Activated CD8-positive, alpha-beta memory T cell treated with anti-CD3 and anti-CD28 coated beads, Interleukin-2, amount 50 U/mL, for 1 hour (primary cell): ENCODE results near the gene ZNF558.
"Not testable (repeated sequence)": the region's sequence is repeated elsewhere in the genome, so short reads cannot be mapped to it uniquely, and the experiment has no call there.

ENCODE experiments used
- DNase-seq: peaks from one replicate; pipeline ENCODE4 v3.0.0-alpha.2; 2020; ENCODE audit errors: extremely low read depth

ZNF558 gene

DNA sequence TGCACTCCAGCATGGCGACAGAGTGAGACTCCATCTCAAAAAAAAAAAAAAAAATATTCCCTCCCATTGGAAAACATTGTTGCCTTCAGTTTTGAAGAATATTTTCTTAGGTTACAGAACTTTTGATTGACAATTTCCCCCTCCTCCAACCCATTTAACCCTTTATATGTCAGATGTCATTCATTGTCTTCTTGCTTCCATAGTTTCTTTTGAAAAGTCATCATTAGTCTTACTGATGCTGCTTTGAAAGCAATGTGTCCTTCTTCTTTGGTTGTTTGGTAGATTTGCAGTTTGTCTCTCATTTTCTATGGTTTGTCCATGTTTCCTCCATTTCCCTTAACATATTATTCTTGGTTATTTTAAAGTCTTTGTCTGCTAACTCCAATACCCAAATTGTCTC is 25.4 kb downstream of the ZNF558 start:
- no peak for DNase-seq

DNA sequence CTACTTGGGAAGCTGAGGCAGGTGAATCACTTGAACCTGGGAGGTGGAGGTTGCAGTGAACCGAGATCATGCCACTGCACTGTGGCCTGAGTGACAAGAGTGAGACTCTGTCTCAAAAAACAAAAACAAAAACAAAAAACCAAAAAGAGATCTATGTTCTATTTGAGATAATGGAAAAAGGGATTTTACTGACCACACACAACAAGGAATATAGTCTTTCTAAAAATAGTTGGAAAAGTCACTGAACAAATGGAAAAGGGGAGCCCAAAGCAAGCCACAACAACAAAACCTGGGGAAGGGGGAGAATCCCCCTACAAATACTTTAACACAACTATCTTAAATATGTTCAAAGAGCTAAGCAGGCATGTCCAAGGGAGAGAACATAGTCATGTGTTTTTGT is 37.3 kb downstream of the ZNF558 start:
- DNase-seq: no peak

DNA sequence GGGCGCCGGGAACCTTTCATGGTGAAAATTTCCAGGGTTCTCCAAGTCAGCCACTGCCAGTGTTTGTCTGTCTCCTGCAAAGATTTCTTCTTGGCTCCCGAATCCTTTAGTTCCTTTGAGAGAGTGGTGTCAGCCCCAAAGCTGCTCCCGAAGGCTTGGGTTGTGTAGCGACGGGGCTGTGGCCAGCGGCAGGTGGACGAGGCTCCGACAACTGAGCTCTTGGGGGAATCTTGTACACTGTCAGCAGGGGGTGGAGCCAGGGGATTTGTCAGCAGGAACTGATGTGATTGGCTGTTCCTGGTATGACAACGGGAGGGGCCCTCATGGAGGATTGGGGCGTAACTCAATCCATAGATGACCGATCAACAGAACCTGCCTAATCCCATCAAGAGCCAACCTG is 58.5 kb downstream of the ZNF558 start:
- DNase-seq: not testable (repeated sequence)

GRCh38 chr19:8769265-8769664 is 62.8 kb downstream of the ZNF558 start:
- not testable (repeated sequence) for DNase-seq

DNA sequence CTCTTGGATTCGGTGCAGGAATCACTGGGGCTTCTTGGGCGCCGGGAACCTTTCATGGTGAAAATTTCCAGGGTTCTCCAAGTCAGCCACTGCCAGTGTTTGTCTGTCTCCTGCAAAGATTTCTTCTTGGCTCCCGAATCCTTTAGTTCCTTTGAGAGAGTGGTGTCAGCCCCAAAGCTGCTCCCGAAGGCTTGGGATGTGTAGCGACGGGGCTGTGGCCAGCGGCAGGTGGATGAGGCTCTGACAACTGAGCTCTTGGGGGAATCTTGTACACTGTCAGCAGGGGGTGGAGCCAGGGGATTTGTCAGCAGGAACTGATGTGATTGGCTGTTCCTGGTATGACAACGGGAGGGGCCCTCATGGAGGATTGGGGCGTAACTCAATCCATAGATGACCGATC is 64.8 kb downstream of the ZNF558 start:
- DNase-seq: not testable (repeated sequence)
